GM18520 (cell line): Measurements from ENCODE around the gene CELSR3.
A peak's percentile ranks its signal among the peaks of the same experiment; 100 is the strongest.

Source experiments
- ATAC-seq: cut with Tn5 transposase; IDR thresholded peaks from one replicate; pipeline ENCODE4 v1.9.1; 2021; ENCODE audit not compliant: unreplicated experiment

Gene CELSR3

DNA sequence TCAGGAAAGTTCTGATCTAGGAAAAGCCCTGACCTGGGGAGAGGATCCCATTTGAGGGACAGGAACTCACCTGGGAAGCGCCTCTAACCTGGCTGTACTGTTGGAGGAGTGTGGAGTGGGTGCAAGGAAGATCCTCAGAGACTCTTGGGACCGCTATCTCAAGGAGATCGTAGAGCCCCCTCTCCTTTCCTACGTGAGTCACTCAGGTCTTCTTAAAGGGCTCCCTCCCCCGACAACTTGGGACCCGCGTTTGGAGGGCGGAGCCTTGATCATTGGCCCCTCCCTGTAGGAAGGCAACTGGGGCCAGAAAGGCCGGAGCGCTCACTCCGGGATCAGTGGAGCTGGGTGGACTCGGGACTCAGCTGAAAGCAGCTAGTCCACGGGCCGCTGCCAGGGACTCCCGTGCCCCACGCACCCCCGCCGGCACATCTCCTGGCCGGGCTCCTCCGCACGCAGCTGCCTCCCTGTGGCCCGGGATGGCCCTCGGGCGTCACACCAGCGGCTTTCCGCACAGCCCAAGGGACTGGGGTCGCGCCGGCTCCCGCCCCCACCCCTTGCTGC, 27.9 kb downstream of the CELSR3 start:
- no peak for ATAC-seq

DNA sequence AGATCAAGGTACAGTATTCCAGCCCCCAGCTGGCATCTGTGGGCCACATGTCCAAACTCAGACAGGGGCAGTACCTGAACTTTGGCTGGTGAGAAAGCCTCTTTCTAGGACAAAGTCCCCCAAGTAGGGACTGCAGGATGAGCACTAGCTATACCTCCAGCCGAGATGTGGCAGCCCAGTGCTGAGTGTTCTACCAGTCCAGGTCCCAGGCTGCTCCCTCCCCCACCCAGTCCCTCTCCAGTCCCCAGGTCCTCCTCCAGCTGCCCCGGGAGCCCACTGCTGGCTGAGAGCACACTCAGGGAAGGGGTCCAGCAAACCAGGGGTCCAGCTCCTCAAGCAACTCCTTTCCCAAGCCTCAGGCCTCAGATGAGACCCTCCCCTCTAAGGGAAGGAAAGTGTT, 28.9 kb downstream of the CELSR3 start:
- ATAC-seq = no peak

DNA sequence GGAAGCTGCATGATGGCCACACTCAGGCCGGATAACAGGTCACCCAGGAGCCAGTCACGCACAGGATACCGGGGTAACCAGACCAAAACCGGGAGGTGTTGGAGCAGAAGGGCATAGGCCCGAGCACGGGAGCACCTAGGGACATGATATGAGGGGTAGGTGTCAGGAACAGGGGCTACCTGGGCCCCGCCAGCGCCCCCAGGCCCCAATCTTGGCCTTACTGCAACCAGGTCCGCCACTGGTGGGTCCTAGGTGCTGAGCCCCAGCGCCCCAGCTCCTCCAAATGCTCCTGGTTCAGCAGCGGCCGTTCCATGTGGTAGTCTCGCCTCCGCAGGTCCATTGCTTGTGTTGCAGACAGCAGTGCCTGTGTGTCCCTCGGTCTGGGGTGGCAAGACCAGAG, 29.4 kb downstream of the CELSR3 start:
- no peak for ATAC-seq

GRCh38 chr3:48631516-48632448, 30.9 kb downstream of the CELSR3 start:
- no peak for ATAC-seq

- no peak for ATAC-seq
These were observed 31.9 kb downstream of the CELSR3 start for GRCh38 chr3:48630833-48631232.

- ATAC-seq = no peak
These were observed 32.3 kb downstream of the CELSR3 start for GRCh38 chr3:48630407-48630806.

DNA sequence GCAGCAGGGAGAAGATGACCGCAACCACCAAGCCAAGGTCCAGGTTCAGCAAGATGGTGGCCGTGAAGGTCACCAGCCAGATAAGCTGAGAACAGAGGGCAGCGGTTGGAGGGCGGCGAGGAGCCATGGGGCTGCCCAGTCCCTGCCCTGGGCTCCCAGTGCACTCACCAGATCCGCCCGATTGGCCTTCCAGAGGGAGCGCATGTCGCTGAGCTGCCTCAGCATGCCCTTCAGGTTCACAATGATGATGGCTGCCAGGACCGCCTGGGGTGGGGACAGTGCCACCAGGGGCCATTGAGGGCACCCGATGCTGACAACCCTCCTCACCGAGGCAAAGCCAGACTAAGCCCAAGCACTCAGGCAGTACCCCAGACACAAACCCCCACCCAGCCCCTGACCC, 32.8 kb downstream of the CELSR3 start:
- ATAC-seq = no peak

GRCh38 chr3:48628277-48629017, 34.2 kb downstream of the CELSR3 start:
- ATAC-seq = no peak

DNA sequence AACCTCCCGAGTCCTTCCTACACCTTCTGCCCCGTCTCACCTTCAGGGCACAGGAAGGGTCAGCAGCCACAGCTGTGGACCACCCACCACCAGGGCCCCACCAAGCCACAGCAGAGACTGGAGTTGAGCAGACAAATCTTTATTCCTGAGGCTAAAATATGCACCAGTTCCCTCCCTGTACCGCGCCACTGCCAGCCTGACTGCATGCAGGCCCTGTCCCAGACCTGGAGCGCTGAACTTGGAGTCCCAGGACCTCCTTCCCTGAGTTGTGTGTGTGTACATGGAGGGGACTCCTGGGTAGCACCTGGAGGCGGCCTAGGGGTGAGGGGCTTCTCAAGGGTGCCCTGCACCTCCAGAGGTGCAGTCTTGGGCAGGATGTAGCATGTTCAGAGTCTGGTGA, 37.1 kb downstream of the CELSR3 start:
- ATAC-seq = no peak

DNA sequence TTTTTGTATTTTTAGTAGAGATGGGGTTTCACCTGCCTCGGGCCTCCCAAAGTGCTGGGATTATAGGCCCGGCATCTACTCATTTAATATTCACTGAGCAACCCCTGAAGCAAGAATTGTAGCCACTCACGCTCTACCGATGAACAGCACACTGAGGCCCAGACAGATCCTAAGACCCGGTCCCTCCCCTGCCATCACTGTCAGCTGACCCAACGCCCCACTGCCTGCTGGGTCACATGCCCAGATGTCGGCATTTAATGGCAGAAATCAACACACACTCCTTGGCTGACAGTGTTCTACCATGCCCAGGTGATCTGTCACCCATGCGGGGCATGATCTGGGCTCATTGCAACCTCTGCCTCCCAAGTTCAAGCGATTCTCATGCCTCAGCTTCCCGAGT, 37.9 kb downstream of the CELSR3 start:
- no peak for ATAC-seq

- no peak for ATAC-seq
These were observed 38.7 kb downstream of the CELSR3 start for GRCh38 chr3:48623851-48624547.

DNA sequence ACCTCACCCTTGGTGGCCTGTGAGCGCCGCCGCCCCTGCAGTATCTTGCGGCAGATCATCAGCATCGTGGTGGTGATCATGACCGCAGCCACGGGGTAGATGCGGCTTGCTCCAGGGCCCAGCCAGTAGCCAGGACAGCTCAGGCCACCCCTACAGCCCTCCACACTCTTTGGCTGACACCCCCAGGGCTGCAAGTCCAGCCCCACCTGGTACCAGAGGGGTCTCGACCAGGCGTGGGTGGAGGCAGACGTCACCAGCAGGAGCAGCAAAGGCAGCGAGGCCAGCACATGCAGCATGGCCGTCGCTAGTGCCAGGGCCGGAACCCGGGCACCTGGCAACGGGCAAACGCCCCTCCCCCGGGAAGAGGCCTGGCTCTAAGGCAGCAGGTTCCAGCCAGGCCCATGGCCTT, 41.2 kb downstream of the CELSR3 start, which contains the start of gene TMEM89:
TSS of gene TMEM89 (minus strand) at position 309 of the 409 bp plus-strand sequence. CDS start at position 296, 13 bp downstream.
- ATAC-seq = no peak

- no peak for ATAC-seq
These were observed 42.9 kb downstream of the CELSR3 start for GRCh38 chr3:48619541-48620524.

DNA sequence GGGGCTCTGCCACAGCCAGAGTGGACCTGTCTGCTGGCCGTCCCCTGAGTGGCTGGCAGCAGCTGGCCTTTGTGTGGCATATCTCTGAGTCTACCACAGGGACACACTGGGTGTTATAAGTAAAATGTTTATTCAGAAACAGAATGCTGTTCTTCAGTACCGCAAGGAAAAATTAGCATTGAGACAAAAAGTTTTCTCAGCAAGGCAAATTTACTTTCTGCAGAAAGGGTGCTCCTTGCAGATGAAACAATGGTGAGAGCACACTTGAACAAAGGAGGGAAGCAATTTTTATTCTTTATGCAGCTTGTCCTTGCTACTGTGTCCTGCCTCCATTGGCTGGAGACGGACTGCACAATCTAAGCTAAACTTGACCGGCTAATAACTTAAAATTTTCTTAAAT, 45.1 kb downstream of the CELSR3 start:
- no peak for ATAC-seq

DNA sequence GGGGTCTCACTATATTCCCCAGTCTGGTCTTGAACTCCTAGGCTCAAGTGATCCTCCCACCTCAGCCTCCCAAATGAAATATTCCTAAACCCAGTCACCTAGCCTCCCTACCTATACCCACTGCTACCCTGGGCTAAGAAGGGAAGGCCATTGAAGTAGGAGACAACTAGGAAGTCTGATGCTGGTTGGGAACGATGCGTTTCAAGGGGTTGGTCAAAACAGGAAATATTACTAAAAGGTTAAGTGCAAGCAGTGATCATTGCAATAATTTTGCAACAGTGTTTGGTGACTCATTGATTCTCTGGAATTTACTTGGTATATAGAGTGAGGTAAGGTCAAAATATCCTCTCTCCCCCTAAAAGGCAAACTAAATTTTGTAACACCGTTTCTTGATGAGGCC, 48.6 kb downstream of the CELSR3 start:
- no peak for ATAC-seq

GRCh38 chr3:48612309-48612708, 50.4 kb downstream of the CELSR3 start:
- ATAC-seq = no peak

- peak; percentile 95 for ATAC-seq
These were observed 53.3 kb downstream of the CELSR3 start, which contains the start of gene UQCRC1 for GRCh38 chr3:48609088-48610005. TSS of gene UQCRC1 (minus strand) at chr3:48609646. CDS start at chr3:48609620, 26 bp downstream.

- ATAC-seq = no peak
These were observed 55.2 kb downstream of the CELSR3 start for GRCh38 chr3:48607519-48607918.

DNA sequence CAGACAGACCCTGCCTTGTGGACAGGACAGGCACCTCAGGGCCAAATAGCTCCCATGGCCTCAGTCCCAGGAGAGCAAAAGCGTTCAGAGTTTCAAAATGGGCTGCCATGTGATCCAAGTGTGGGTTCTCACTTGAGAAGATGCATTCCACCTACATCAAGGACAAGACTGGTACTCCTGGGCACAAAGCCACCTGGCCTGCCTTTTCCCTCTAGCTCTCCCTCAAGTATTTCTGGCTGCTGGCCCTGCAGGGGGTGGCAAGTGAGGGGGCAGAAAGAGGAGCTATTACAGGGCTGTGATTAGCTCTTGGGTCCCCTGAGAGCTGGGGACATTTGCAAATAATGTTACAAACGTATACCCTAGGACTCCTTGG, 61.1 kb downstream of the CELSR3 start:
- ATAC-seq = no peak
